Loucy (cell line): Measurements from ENCODE around the gene DLG2.

ENCODE experiments used
- CTCF ChIP-seq: fragments of 200-600 bp; sonication (generic); conservative IDR thresholded peaks from 2 replicates; pipeline ENCODE4 v1.5.1; 2014; ENCODE audit warnings: mild to moderate bottlenecking, antibody characterized with exemption, low read length
- EZH2phosphoT487 ChIP-seq: fragments of 200-600 bp; IDR thresholded peaks from 2 replicates; pipeline ENCODE4 v1.6.1; 2018; ENCODE audit warnings: antibody characterized with exemption, mild to moderate bottlenecking, moderate library complexity, borderline replicate concordance

GRCh38 chr11:83625336-83625735 lies 2001.8 kb downstream of the DLG2 start:
- TF ChIP-seq EZH2phosphoT487 (no peak), CTCF (no peak)
